ENCODE data around the gene ADAM29.

DNA sequence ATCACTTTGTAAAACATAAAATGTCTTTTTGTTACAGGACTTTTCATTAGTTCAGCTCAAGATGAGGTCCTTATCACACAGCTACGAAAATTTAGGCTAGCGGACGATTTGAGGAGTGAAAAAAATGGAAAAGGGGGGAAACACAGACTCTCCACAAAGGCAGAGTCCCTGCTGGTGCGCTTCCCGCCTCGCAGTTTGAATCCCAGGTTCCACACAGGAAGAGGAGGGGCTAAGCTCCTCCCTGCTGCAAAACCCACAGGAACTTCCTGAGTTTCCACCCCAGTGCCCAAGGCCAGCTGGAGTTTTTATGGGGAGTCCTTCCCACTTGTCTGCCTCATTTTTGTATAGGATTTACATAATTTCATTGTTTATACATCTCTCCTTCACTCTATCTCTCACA lies 11.2 kb downstream of the ADAM29 start:
- TF ChIP-seq ZFP3 (CRISPR knock-in tag; IDR thresholded peaks at IDR 0.05) (no peak), ISL1 (CRISPR knock-in tag; IDR thresholded peaks at IDR 0.05) (no peak)

All from SK-N-SH treated with all-trans-retinoic acid at 6 μM for 48 hours (cell line).